Middle frontal gyrus (tissue), 1 donor: Measurements from ENCODE around the gene AARS1.
"Not testable (repeated sequence)": the region's sequence is repeated elsewhere in the genome, so short reads cannot be mapped to it uniquely, and the experiment has no call there.

Source experiments
- DNase-seq: peaks from one replicate; pipeline ENCODE4 v3.0.0-alpha.2; 2015; ENCODE audit warnings: low spot score; ENCODE audit errors: extremely low spot score

The AARS1 gene

DNA sequence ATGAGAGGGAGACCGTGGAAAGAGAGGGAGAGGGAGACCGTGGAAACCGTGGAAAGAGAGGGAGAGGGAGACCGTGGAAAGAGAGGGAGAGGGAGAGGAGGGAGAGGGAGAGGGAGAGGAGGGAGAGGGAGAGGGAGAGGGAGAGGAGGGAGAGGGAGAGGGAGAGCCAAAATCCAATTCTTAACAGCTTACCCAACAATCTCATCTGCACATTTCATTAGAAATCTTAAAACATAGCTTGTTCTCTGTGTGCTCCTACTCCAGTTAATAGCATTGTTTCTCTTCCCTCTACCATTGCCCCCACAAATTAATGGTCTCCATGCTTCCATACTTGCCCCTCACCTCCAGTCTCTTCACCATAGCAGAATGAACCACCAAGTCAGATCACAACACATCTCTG is 63.9 kb downstream of the AARS1 start:
- DNase-seq = not testable (repeated sequence)

- DNase-seq = not testable (repeated sequence)
Measured at GRCh38 chr16:70224645-70225044, 64.7 kb downstream of the AARS1 start.

- DNase-seq = not testable (repeated sequence)
Measured at GRCh38 chr16:70223971-70224513, 65.3 kb downstream of the AARS1 start.

- DNase-seq = not testable (repeated sequence)
Measured at GRCh38 chr16:70223216-70223615, 66.1 kb downstream of the AARS1 start.

DNA sequence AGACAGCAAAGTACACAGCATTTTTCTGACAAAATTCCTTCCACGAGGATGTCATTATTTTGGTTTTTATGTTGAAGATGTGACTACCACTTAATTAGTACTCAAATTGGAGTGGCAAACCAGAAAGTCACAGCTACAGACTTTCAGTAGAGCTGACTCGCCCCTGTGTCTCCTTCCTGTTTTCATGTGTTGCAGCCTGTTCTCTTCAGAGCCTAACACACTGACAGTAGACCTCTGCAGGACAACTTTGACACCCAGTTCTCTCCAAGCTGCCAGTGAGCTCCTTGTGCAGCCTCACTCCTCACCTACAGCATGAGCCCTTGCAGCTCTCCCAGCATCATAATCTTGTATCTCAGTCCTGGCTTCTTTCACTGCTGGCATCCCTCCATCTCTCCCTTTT is 66.7 kb downstream of the AARS1 start:
- DNase-seq = not testable (repeated sequence)

GRCh38 chr16:70218586-70218985 is 70.7 kb downstream of the AARS1 start:
- not testable (repeated sequence) for DNase-seq

DNA sequence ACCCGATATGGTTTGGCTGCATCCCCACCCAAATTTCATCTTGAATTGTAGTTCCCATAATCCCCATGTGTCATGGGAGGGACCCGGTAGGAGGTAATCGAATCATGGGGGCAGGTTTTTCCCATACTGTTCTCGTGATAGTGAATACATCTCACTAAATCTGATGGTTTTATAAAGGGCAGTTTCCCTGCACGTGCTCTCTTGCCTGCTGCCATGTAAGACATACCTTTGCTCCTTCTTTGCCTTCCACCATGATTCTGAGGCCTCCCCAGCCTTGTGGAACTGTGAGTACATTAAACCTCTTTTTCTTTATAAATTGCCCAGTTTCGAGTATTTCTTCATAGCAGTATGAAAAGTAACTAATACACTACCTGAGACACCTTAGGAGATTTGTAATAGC is 82.9 kb downstream of the AARS1 start:
- DNase-seq = not testable (repeated sequence)

DNA sequence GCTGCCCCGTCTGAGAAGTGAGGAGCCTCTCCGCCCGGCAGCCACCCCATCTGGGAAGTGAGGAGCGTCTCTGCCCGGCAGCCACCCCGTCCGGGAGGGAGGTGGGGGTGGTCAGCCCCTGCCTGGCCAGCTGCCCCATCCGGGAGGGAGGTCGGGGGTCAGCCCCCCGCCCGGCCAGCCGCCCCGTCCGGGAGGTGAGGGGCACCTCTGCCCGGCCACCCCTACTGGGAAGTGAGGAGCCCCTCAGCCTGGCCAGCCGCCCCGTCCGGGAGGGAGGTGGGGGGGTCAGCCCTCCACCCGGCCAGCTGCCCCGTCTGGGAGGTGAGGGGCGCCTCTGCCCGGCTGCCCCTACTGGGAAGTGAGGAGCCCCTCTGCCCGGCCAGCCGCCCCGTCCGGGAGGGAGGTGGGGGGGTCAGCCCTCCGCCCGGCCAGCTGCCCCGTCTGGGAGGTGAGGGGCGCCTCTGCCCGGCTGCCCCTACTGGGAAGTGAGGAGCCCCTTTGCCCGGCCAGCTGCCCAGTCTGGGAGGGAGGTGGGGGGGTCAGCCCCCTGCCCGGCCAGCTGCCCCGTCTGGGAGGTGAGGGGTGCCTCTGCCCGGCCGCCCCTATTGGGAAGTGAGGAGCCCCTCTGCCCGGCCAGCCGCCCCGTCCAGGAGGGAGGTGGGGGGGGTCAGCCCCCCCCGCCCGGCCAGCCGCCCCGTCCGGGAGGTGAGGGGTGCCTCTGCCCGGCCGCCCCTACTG is 84.5 kb downstream of the AARS1 start:
- not testable (repeated sequence) for DNase-seq

DNA sequence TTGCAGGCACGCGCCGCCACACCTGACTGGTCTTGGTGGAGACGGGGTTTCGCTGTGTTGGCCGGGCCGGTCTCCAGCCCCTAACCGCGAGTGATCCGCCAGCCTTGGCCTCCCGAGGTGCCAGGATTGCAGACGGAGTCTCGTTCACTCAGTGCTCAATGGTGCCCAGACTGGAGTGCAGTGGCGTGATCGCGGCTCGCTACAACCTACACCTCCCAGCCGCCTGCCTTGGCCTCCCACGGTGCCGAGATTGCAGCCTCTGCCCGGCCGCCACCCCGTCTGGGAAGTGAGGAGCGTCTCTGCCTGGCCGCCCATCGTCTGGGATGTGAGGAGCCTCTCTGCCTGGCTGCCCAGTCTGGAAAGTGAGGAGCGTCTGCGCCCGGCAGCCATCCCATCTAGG is 85.3 kb downstream of the AARS1 start:
- DNase-seq = not testable (repeated sequence)

GRCh38 chr16:70203508-70203907 is 85.8 kb downstream of the AARS1 start:
- DNase-seq = not testable (repeated sequence)
